ENCODE data around the gene CALHM5.
"Not testable (repeated sequence)": the region's sequence is repeated elsewhere in the genome, so short reads cannot be mapped to it uniquely, and the experiment has no call there.

The CALHM5 gene, protein sequence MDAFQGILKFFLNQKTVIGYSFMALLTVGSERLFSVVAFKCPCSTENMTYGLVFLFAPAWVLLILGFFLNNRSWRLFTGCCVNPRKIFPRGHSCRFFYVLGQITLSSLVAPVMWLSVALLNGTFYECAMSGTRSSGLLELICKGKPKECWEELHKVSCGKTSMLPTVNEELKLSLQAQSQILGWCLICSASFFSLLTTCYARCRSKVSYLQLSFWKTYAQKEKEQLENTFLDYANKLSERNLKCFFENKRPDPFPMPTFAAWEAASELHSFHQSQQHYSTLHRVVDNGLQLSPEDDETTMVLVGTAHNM

DNA sequence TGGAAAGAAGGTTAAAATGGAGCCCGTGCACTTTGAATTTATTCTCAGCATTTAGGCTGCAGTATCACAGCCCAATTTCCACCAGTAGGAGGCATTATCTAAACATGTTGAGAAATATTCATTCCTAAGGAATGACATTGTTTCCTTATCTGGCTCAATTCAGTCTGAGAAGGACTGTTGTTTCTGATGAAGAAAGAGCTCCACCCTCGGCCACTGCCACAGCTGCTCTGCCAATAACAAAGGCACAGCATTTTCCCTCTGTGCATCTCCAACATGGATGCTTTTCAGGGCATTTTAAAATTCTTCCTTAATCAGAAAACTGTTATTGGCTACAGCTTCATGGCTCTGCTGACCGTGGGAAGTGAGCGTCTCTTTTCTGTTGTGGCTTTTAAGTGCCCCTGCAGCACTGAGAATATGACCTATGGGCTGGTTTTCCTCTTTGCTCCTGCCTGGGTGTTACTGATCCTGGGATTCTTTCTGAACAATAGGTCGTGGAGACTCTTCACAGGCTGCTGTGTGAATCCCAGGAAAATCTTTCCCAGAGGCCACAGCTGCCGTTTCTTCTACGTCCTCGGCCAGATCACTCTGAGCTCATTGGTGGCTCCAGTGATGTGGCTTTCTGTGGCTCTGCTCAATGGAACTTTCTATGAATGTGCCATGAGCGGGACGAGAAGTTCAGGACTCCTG, at the start of gene CALHM5:
TSS of gene CALHM5 (plus strand) at position 216 of the 687 bp plus-strand sequence. CDS start at position 274, 58 bp downstream.
- no peak for DNase-seq

GRCh38 chr6:116461932-116462885, 49.2 kb upstream of the CALHM5 start:
- peak; percentile 32 to 46 for DNase-seq

DNA sequence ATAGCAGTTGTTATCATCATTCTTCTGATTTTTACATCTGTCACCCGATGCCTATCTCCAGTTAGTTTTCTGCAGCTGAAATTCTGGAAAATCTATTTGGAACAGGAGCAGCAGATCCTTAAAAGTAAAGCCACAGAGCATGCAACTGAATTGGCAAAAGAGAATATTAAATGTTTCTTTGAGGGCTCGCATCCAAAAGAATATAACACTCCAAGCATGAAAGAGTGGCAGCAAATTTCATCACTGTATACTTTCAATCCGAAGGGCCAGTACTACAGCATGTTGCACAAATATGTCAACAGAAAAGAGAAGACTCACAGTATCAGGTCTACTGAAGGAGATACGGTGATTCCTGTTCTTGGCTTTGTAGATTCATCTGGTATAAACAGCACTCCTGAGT, 48.1 kb upstream of the CALHM5 start:
- no peak for DNase-seq

GRCh38 chr6:116465246-116465645, 46.2 kb upstream of the CALHM5 start:
- DNase-seq: no peak

- DNase-seq: no peak
Observed at GRCh38 chr6:116467096-116467495, 44.3 kb upstream of the CALHM5 start.

DNA sequence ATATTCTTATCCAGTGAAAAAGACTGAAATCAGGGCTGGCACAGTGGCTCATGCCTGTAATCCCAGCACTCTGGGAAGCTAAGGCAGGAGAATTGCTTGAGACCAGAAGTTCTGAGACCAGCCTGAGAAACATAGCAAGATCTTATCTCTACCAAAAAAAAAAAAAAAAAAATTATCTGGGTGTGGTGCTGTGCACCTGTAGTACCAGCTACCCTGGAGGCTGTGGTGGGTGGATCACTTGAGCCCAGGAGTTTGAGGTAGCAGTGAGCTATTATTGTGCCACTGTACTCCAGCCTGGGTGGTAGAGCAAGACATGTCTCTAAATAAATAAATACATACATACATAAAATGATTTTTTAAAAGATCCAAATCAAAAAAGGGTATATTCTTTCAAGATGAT, 43.9 kb upstream of the CALHM5 start:
- no peak for DNase-seq

DNA sequence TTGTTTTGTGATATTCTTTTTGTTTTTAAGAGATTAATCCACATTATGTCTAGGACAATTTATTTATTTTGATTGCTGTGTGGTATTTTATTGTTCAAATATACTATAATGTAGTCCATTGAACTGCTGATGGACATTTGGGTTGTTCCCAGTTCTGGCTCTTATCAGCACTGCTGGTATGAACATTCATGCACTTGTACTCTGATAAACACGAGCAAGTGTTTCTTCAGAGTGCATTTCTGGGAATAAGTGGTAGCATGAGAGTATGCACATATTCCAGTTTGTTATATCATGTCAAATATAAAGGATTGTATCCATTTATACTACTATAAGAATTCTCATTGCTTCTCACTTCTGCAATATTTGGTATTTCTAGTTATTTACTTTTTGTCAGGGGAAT, 43.1 kb upstream of the CALHM5 start:
- DNase-seq: no peak

- no peak for DNase-seq
Observed at GRCh38 chr6:116471531-116471930, 39.9 kb upstream of the CALHM5 start.

- no peak for DNase-seq
Observed at GRCh38 chr6:116472706-116473105, 38.7 kb upstream of the CALHM5 start.

DNA sequence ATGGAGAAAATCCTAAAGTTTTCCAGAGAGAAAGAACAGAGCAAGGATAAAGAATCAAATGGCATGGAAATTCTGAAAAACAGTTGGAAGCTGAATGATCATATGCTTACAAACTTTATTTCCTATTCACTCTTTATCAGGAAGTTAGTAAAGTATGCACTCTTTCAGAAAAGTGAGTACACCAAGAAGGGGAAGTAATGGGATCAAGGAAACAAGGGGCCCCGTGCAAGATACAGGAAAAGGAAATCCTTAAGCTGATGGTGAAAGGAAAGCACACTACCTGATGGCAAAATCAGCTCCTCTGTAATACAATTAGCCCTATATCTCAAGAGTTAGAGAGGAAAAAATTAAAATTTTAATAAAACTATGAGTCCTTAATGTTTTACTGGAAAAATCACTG, 36.3 kb upstream of the CALHM5 start:
- DNase-seq: no peak

DNA sequence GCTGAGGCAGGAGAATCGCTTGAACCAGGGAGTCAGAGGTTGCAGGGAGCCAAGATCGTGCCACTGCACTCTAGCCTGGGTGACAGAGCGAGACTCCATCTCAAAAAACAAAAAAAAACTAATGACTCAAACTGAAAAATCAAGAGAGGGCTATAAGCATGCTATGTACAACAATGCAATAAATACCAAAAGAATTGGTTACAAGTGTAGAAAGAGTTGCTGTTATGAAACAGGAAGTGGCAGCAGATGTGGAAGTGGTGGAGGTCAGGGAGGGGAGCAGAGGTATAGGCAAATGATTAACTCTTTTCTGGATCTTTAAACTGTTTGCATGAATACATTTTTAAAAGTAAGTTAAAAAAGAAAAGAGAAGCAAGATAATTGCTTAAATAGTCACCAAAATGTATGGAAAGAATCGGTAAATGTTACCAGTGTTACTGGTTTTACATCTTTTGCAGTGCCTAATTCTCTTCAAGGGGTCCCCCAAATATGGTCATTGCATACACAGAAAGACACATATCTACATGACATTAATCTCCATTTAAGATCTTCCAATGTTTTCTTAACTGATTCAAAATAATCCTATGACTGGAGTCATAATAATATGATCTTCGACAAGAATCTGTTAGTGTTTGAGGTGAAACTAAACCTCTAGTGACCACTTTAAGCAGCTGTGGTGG, 35.3 kb upstream of the CALHM5 start:
- no peak for DNase-seq

DNA sequence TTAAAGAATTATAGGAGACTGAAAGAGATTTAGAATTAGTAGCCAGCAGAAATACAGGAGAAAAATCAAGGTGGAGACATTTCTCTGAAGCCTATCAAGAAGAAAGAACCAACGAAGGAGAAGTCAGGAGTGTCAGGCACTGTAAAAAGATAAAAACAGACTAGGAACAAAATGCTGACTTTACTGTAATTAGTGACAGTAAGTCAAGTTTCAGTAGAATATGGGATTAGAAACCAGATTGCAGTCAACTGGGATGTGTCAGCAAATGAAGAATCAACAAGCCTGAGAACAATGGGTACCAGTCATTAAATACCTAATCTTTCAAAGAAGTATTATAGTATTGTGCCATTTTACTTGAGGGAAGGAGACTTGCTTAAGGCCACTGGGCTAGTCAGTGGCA, 28.7 kb upstream of the CALHM5 start:
- no peak for DNase-seq

GRCh38 chr6:116483616-116484015, 27.8 kb upstream of the CALHM5 start:
- DNase-seq: no peak

DNA sequence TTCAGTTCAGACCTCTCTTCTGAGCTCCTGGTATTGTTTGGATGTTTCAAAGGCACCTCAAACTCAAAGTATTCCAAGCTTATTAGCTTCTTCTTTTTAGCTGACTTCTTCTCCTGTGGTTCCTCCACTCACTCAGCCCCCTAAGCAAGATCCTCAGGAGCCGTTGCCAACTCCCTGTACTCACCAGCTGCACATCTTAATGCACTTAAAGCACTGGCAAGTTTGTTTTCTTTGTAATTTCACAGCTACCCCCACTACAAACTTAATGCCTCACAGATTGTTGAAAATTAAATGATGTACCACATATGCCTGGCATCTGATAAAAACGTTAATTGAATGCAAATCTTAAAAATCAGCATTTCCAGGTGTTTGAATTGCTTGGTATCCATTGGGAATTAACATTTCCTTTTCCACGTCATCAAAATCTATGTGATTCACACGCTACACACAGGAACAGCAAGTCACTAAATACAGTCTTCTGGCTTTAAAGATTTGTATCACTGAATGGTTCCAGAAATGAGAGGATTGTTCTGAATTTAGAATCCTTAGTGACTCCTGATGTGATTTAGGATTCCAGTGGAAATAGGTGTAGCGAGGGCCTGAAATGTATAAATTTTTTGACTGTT, 25.8 kb upstream of the CALHM5 start:
- no peak for DNase-seq

- no peak for DNase-seq
Observed at GRCh38 chr6:116491610-116492330, 19.7 kb upstream of the CALHM5 start.

DNA sequence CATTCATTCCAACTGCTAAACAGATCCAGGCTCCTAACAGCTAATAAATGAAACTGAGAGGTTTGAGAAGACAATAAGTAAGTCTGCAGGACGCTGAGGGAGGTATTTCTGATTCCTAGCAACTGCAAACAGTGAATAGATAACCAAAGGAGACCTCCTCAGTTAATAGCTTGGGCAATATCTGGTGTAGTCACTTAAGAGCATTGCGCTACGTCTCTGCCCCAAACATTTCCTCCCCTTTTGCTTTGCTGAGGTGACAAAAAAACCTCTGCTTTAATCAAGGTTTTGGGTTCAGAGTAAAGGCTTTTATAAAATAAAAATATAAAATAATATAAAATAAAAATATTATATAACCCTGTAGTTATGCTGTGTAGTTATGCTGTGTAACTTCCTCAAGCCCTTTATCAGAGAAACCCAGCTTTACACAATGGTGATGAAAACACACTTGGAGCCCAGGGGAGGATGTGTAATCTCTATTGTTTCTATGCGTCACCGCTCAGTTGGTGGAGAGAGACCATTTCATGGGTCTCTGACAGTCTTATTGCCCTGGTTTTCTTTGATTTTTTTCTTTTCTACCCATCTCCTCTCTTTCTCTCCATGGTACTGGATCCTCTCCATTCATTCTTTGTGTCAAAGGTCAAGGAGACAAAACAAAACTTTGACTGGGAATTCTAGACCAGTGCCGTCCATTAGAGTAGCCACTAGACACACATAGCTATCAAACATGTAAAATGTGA, 18.9 kb upstream of the CALHM5 start:
- no peak for DNase-seq

GRCh38 chr6:116495161-116495560, 16.3 kb upstream of the CALHM5 start:
- not testable (repeated sequence) for DNase-seq

GRCh38 chr6:116497113-116497676, 14.2 kb upstream of the CALHM5 start:
- DNase-seq: no peak

DNA sequence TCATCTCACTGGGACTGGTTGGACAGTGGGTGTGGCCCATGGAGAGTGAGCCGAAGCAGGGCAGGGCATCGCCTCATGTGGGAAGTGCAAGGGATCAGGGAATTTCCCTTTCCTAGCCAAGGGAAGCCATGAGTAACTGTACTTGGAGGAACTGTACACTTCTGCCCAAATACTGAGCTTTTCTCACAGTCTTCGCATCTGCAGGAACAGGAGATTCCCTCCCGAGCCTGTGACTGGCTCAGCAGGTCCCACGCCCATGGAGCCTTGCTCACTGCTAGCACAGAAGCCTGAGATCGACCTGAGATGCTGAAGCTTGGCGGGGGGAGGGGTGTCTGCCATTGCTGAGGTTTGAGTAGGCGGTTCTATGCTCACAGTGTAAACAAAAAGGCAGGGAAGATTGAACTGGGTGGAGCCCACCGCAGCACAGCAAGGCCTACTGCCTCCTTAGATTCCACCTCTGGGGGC, 10.4 kb upstream of the CALHM5 start:
- no peak for DNase-seq

GRCh38 chr6:116507324-116507723, 4.1 kb upstream of the CALHM5 start:
- DNase-seq: no peak
